Measurements from ENCODE around the gene ITPKC.

DNA sequence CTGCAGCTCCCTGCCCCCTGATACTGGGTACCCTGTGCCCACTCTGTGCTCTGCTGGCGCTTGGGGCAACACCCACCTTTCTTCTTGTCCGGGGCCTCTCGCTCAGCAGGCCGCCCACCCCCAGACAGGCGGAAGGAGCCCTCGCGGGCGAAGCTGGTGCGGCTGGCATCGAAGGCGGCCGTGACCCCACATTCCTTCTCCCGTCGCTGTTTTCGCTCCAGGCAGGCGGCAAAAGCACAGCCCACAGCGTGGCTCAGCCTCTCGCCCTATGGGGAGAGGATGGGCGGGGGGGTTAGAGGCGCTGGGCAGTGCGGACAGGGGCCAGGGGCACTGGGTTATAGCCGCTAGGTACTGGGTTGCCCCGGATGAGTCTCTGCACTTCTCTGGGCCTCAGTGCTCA is 39.8 kb upstream of the ITPKC start:
- TF ChIP-seq, protein P1, sequence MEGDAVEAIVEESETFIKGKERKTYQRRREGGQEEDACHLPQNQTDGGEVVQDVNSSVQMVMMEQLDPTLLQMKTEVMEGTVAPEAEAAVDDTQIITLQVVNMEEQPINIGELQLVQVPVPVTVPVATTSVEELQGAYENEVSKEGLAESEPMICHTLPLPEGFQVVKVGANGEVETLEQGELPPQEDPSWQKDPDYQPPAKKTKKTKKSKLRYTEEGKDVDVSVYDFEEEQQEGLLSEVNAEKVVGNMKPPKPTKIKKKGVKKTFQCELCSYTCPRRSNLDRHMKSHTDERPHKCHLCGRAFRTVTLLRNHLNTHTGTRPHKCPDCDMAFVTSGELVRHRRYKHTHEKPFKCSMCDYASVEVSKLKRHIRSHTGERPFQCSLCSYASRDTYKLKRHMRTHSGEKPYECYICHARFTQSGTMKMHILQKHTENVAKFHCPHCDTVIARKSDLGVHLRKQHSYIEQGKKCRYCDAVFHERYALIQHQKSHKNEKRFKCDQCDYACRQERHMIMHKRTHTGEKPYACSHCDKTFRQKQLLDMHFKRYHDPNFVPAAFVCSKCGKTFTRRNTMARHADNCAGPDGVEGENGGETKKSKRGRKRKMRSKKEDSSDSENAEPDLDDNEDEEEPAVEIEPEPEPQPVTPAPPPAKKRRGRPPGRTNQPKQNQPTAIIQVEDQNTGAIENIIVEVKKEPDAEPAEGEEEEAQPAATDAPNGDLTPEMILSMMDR (IDR thresholded peaks at IDR 0.05) = no peak
- TF ChIP-seq EP300 (IDR thresholded peaks at IDR 0.05) = no peak
- TF ChIP-seq POLR2A (IDR thresholded peaks at IDR 0.05) = no peak
- no peak for TF ChIP-seq POLR2AphosphoS5 (IDR thresholded peaks at IDR 0.05)
